ENCODE results near the gene PARP15. TPM values are rescaled to one million over a fixed set of nuclear protein-coding genes. Genes with fewer than 3 reads are reported as not detected.

The PARP15 gene
- total and polyA plus RNA-seq, 10 donors, result 59.3 to 128 (median 72.8) TPM

GRCh38 chr3:122619040-122619439 is 41.6 kb downstream of the PARP15 start:
- Histone ChIP-seq H3K36me3 (peaks cover 0 to 89% (median 4%) of the 10 kb centered on the region in 6 donors), H3K9me3 (no peaks in the 10 kb centered on the region), H3K4me1 (peaks cover 0 to 65% (median 25%) of the 10 kb centered on the region in 6 donors), H3K27me3 (replicated peaks in 1 of 7) (no peaks in the 10 kb centered on the region), H3K27ac (peak overlapping the region in 1 of 8 donors; percentile 39), H3K4me3 (no peak overlapping the region)
- WGBS, 5 donors, result 51 to 65% (median 61%) methylated on average over 4 of the region's 4 CpGs
- no peak for DNase-seq
- peak in 1 of 3 donors; percentile 37 for TF ChIP-seq POLR2AphosphoS5 (IDR thresholded peaks at IDR 0.05)
- TF ChIP-seq CTCF (IDR thresholded peaks at IDR 0.05 in 8 of 11, conservative IDR thresholded peaks at IDR 0.05 in 3 of 11), result no peak
- intact Hi-C loops (cut with DNase I; ENCODE audit: low total_unique reads), result no loop called here

- WGBS, 5 donors, result 83 to 89% (median 89%) methylated on average over 4 of the region's 4 CpGs
- DNase-seq, result no peak
- Histone ChIP-seq H3K36me3 (peaks cover 0 to 87% (median 3%) of the 10 kb centered on the region in 6 donors), H3K27me3 (replicated peaks in 1 of 7) (no peaks in the 10 kb centered on the region), H3K4me3 (no peak overlapping the region), H3K9me3 (no peaks in the 10 kb centered on the region), H3K27ac (peak overlapping the region in 4 of 8 donors; percentile 25 to 69 (median 54)), H3K4me1 (peaks cover 0 to 65% (median 25%) of the 10 kb centered on the region in 6 donors)
- no peak for TF ChIP-seq POLR2A (IDR thresholded peaks at IDR 0.05)
- no peak for TF ChIP-seq CTCF (IDR thresholded peaks at IDR 0.05 in 8 of 11, conservative IDR thresholded peaks at IDR 0.05 in 3 of 11)
- no peak for TF ChIP-seq POLR2AphosphoS5 (IDR thresholded peaks at IDR 0.05)
- intact Hi-C loops (cut with DNase I; ENCODE audit: low total_unique reads), result no loop called here
Observed at GRCh38 chr3:122620399-122620798, 42.9 kb downstream of the PARP15 start.

- TF ChIP-seq CTCF (IDR thresholded peaks at IDR 0.05 in 8 of 11, conservative IDR thresholded peaks at IDR 0.05 in 3 of 11) (no peak), POLR2AphosphoS5 (IDR thresholded peaks at IDR 0.05) (no peak), POLR2A (IDR thresholded peaks at IDR 0.05) (no peak)
- peak overlapping the region in 4 of 8 donors; percentile 25 to 69 (median 54) for H3K27ac ChIP-seq
- 43 to 74% (median 60%) methylated on average over 3 of the region's 3 CpGs for WGBS, 5 donors
Observed at GRCh38 chr3:122621112-122621511, 43.7 kb downstream of the PARP15 start.

GRCh38 chr3:122623031-122623829 is 45.8 kb downstream of the PARP15 start:
- DNase-seq, result no peak
- 74 to 86% (median 82%) methylated on average over 8 of the region's 8 CpGs for WGBS, 5 donors
- TF ChIP-seq CTCF (IDR thresholded peaks at IDR 0.05 in 8 of 11, conservative IDR thresholded peaks at IDR 0.05 in 3 of 11) (no peak), POLR2A (IDR thresholded peaks at IDR 0.05) (no peak), POLR2AphosphoS5 (IDR thresholded peaks at IDR 0.05) (no peak)

More at GRCh38 chr3:122621112-122621511, 43.7 kb downstream of the PARP15 start:
- Histone ChIP-seq H3K36me3 (peaks cover 0 to 87% (median 2%) of the 10 kb centered on the region in 6 donors), H3K4me3 (no peak overlapping the region), H3K27me3 (replicated peaks in 1 of 7) (no peaks in the 10 kb centered on the region), H3K4me1 (peaks cover 0 to 65% (median 25%) of the 10 kb centered on the region in 6 donors), H3K9me3 (no peaks in the 10 kb centered on the region)
- intact Hi-C loops (cut with DNase I; ENCODE audit: low total_unique reads), result no loop called here
- DNase-seq, result no peak

More at GRCh38 chr3:122623031-122623829, 45.8 kb downstream of the PARP15 start:
- Histone ChIP-seq H3K27me3 (replicated peaks in 1 of 7) (no peaks in the 10 kb centered on the region), H3K36me3 (peaks cover 0 to 86% (median 2%) of the 10 kb centered on the region in 6 donors), H3K27ac (peak overlapping the region in 1 of 8 donors; percentile 12), H3K4me1 (peaks cover 0 to 47% (median 18%) of the 10 kb centered on the region in 6 donors), H3K4me3 (no peak overlapping the region), H3K9me3 (no peaks in the 10 kb centered on the region)
- intact Hi-C loops (cut with DNase I; ENCODE audit: low total_unique reads), result no loop called here
